Measurements from ENCODE around the gene TMEM135.

DNA sequence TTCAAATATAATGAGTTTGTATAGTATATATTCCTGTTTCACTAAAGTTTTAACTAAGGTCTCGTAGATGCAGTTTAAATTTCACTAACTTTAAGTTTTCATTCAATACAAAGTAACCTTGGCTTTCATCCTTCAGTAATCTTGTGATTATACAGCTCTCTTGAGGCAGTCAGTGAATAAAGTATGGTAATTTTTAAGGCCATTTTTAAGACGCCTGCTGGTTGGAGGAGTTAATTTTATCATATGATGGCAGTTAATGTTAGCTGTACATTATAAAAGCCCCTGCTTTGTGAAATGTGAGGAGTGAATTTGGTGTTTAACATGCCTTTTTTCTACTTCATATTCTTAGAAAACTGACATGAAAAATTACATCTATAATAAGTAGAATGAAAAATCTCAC, 163.6 kb downstream of the TMEM135 start:
- TF ChIP-seq EZH2 (IDR thresholded peaks at IDR 0.05; ENCODE audit: insufficient read depth, low read length) = no peak
- TF ChIP-seq, protein P1, sequence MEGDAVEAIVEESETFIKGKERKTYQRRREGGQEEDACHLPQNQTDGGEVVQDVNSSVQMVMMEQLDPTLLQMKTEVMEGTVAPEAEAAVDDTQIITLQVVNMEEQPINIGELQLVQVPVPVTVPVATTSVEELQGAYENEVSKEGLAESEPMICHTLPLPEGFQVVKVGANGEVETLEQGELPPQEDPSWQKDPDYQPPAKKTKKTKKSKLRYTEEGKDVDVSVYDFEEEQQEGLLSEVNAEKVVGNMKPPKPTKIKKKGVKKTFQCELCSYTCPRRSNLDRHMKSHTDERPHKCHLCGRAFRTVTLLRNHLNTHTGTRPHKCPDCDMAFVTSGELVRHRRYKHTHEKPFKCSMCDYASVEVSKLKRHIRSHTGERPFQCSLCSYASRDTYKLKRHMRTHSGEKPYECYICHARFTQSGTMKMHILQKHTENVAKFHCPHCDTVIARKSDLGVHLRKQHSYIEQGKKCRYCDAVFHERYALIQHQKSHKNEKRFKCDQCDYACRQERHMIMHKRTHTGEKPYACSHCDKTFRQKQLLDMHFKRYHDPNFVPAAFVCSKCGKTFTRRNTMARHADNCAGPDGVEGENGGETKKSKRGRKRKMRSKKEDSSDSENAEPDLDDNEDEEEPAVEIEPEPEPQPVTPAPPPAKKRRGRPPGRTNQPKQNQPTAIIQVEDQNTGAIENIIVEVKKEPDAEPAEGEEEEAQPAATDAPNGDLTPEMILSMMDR (IDR thresholded peaks at IDR 0.05; ENCODE audit: insufficient read depth, low read depth, low read length) = no peak
